ENCODE data around the gene SLAMF9. TPM values are rescaled to one million over a fixed set of nuclear protein-coding genes. Genes with fewer than 3 reads are reported as not detected.

Gene SLAMF9
- polyA plus RNA-seq: 0.31 to 0.57 TPM (median 0.41 TPM) in 3 replicates
- not detected for polyA plus RNA-seq (2011; ENCODE audit: low read depth)
- polyA plus RNA-seq (2011; cell fraction: cytosol; rRNA removed): 0.30 and 0.38 TPM in 2 replicates
- polyA plus RNA-seq (2011; cell fraction: nucleus; rRNA removed): not detected in 2 replicates
- 0.42 and 0.47 TPM in 2 replicates for polyA plus RNA-seq (2012; ENCODE audit: low replicate concordance)
- polyA minus RNA-seq: 0.30 TPM in 1 of 3 replicates, not detected in the others
- polyA minus RNA-seq (2011; cell fraction: cytosol; rRNA and poly(A)+ RNA removed): not detected
- polyA minus RNA-seq (2011; cell fraction: nucleus; rRNA and poly(A)+ RNA removed): not detected in 2 replicates

GRCh38 chr1:159953536-159954515, at the start of gene SLAMF9:
Gene SLAMF9, minus strand, starts transcription at chr1:159954237. Its CDS starts 100 bp downstream, at chr1:159954137.
- FAIRE-seq (peak; percentile 75), DNase-seq (ENCODE audit: low read depth, low spot score) (no peak)
- H3K9me1 ChIP-seq (ENCODE audit: control insufficient read depth, extremely low read depth, insufficient read depth, low read length): no peaks in the 10 kb centered on the region
- no peak within 1 kb of the TSS for H3K4me3 ChIP-seq (ENCODE audit: control insufficient read depth in 2 of 3, extremely low read depth in 1 of 3, insufficient read depth in 2 of 3, low read depth in 1 of 3, low read length in 3 of 3)
- H3K9me3 ChIP-seq (ENCODE audit: control insufficient read depth, low read depth, low read length): no peaks in the 10 kb centered on the region
- H3K4me1 ChIP-seq (ENCODE audit: control insufficient read depth, extremely low read depth, insufficient read depth, low read length): peaks cover 30% of the 10 kb centered on the region
- H3K27ac ChIP-seq (ENCODE audit: control insufficient read depth, insufficient read depth, low read length): peak within 1 kb of the TSS; percentile 41
- no peaks in the 10 kb centered on the region for H3K36me3 ChIP-seq (ENCODE audit: control insufficient read depth in 2 of 2, extremely low read depth in 1 of 2, insufficient read depth in 2 of 2, low read length in 2 of 2)
- no peak within 1 kb of the TSS for H3K9ac ChIP-seq (ENCODE audit: control insufficient read depth, extremely low read depth, insufficient read depth, low read length)
- no peak for TF ChIP-seq CTCF (optimal IDR thresholded peaks at IDR 0.05 in 1 of 3, IDR thresholded peaks at IDR 0.05 in 1 of 3, conservative IDR thresholded peaks at IDR 0.05 in 1 of 3; ENCODE audit: extremely low read depth in 1 of 3, insufficient read depth in 2 of 3, low read length in 3 of 3)
- no peak for TF ChIP-seq EZH2 (IDR thresholded peaks at IDR 0.05; ENCODE audit: low read length)
- peak within 1 kb of the TSS; percentile 55 for H3K4me2 ChIP-seq (ENCODE audit: control insufficient read depth, extremely low read depth, insufficient read depth, low read depth, low read length)
- H3K27me3 ChIP-seq (ENCODE audit: control insufficient read depth, extremely low read depth, insufficient read depth, low read length): no peaks in the 10 kb centered on the region
- dilution Hi-C loops (cut with MboI; ENCODE audit: extremely low pct_ligation_motif_present, low sequenced_read_pairs): no loop called here
- peak within 1 kb of the TSS; percentile 16 for H2AFZ ChIP-seq (ENCODE audit: control insufficient read depth, low read length)
- H4K20me1 ChIP-seq (ENCODE audit: control insufficient read depth, extremely low read depth, insufficient read depth, low read length): no peaks in the 10 kb centered on the region
- H3K79me2 ChIP-seq (ENCODE audit: control insufficient read depth, insufficient read depth, low read length): no peaks in the 10 kb centered on the region

- Histone ChIP-seq H3K4me1 (ENCODE audit: control insufficient read depth, extremely low read depth, insufficient read depth, low read length) (peaks cover 26% of the 10 kb centered on the region), H3K27ac (ENCODE audit: control insufficient read depth, insufficient read depth, low read length) (no peak overlapping the region), H3K4me2 (ENCODE audit: control insufficient read depth, extremely low read depth, insufficient read depth, low read depth, low read length) (no peak overlapping the region), H3K79me2 (ENCODE audit: control insufficient read depth, insufficient read depth, low read length) (no peaks in the 10 kb centered on the region), H3K9ac (ENCODE audit: control insufficient read depth, extremely low read depth, insufficient read depth, low read length) (no peak overlapping the region), H4K20me1 (ENCODE audit: control insufficient read depth, extremely low read depth, insufficient read depth, low read length) (no peaks in the 10 kb centered on the region), H2AFZ (ENCODE audit: control insufficient read depth, low read length) (no peak overlapping the region), H3K36me3 (ENCODE audit: control insufficient read depth in 2 of 2, extremely low read depth in 1 of 2, insufficient read depth in 2 of 2, low read length in 2 of 2) (no peaks in the 10 kb centered on the region), H3K9me3 (ENCODE audit: control insufficient read depth, low read depth, low read length) (no peaks in the 10 kb centered on the region), H3K4me3 (ENCODE audit: control insufficient read depth in 2 of 3, extremely low read depth in 1 of 3, insufficient read depth in 2 of 3, low read depth in 1 of 3, low read length in 3 of 3) (no peak overlapping the region), H3K9me1 (ENCODE audit: control insufficient read depth, extremely low read depth, insufficient read depth, low read length) (no peaks in the 10 kb centered on the region), H3K27me3 (ENCODE audit: control insufficient read depth, extremely low read depth, insufficient read depth, low read length) (no peaks in the 10 kb centered on the region)
- DNase-seq (ENCODE audit: low read depth, low spot score) (no peak), FAIRE-seq (no peak)
- no peak for TF ChIP-seq EZH2 (IDR thresholded peaks at IDR 0.05; ENCODE audit: low read length)
- no peak for TF ChIP-seq CTCF (optimal IDR thresholded peaks at IDR 0.05 in 1 of 3, IDR thresholded peaks at IDR 0.05 in 1 of 3, conservative IDR thresholded peaks at IDR 0.05 in 1 of 3; ENCODE audit: extremely low read depth in 1 of 3, insufficient read depth in 2 of 3, low read length in 3 of 3)
- dilution Hi-C loops (cut with MboI; ENCODE audit: extremely low pct_ligation_motif_present, low sequenced_read_pairs): no loop called here
Measured at GRCh38 chr1:160001440-160001839, 47.4 kb upstream of the SLAMF9 start.
